ENCODE measurements around the gene STBD1. TPM values are rescaled to one million over a fixed set of nuclear protein-coding genes. Genes with fewer than 3 reads are reported as not detected.

STBD1 gene
- total and polyA plus RNA-seq, 9 of the 15 experiments (the other 6 are each of a cell fraction or from before 2014, with no cell fraction given) = 0.08 to 0.64 (median 0.27) TPM; not detected in 2

- Histone ChIP-seq H3K27me3 (ENCODE audit: control insufficient read depth in 2 of 2, insufficient read depth in 2 of 2, low read length in 2 of 2) (no peaks in the 10 kb centered on the region), H3K27ac (ENCODE audit: extremely low read depth, low read depth, low read length) (no peak overlapping the region), H3K4me2 (ENCODE audit: insufficient read depth, low read length) (no peak overlapping the region), H2AFZ (ENCODE audit: low read depth, low read length) (no peak overlapping the region), H3K9me1 (ENCODE audit: control insufficient read depth, insufficient read depth, low read length) (no peaks in the 10 kb centered on the region), H3K79me2 (ENCODE audit: control insufficient read depth, insufficient read depth, low read length) (no peaks in the 10 kb centered on the region), H3K36me3 (ENCODE audit: control insufficient read depth, insufficient read depth, low read length) (no peaks in the 10 kb centered on the region; the same call in 2 of the 3 replicates), H3K9ac (ENCODE audit: insufficient read depth in 1 of 2, low read depth in 2 of 2, low read length in 2 of 2) (no peak overlapping the region), H3K4me3 (no peak overlapping the region), H3K4me1 (replicated peaks in 1 of 2; ENCODE audit: control insufficient read depth in 2 of 2, insufficient read depth in 2 of 2, low read length in 2 of 2) (no peaks in the 10 kb centered on the region; a peak in 2 of 5 replicates), H4K20me1 (replicated peaks; ENCODE audit: control insufficient read depth, insufficient read depth, low read length) (no peaks in the 10 kb centered on the region), H3K9me3 (replicated peaks; ENCODE audit: control insufficient read depth, insufficient read depth, low read depth, low read length) (no peaks in the 10 kb centered on the region)
- no peak for ATAC-seq
- ChIA-PET CTCF (ENCODE audit: low intra/inter-chr PET ratio) (no interaction called here), POLR2A (no interaction called here)
- TF ChIP-seq CBX1 (IDR thresholded peaks at IDR 0.05; ENCODE audit: low read depth) = no peak
- TF ChIP-seq MAFG (tag; conservative IDR thresholded peaks at IDR 0.05) = no peak
- peak; percentile 46; the same call in 1 of the 2 replicates for TF ChIP-seq VEZF1 (CRISPR knock-in tag; IDR thresholded peaks at IDR 0.05)
- TF ChIP-seq CEBPB (tag; IDR thresholded peaks at IDR 0.05) = peak; percentile 49; the same call in 1 of the 2 replicates
- TF ChIP-seq GATAD2B (IDR thresholded peaks at IDR 0.05; ENCODE audit: borderline replicate concordance) = no peak
- TF ChIP-seq MCM5 (IDR thresholded peaks at IDR 0.05; ENCODE audit: low read depth) = no peak
- TF ChIP-seq GTF2A2 (tag; IDR thresholded peaks at IDR 0.05) = no peak
- TF ChIP-seq KDM5B (IDR thresholded peaks at IDR 0.05; ENCODE audit: insufficient replicate concordance, low read depth, low read length) = no peak
- TF ChIP-seq, protein P1, sequence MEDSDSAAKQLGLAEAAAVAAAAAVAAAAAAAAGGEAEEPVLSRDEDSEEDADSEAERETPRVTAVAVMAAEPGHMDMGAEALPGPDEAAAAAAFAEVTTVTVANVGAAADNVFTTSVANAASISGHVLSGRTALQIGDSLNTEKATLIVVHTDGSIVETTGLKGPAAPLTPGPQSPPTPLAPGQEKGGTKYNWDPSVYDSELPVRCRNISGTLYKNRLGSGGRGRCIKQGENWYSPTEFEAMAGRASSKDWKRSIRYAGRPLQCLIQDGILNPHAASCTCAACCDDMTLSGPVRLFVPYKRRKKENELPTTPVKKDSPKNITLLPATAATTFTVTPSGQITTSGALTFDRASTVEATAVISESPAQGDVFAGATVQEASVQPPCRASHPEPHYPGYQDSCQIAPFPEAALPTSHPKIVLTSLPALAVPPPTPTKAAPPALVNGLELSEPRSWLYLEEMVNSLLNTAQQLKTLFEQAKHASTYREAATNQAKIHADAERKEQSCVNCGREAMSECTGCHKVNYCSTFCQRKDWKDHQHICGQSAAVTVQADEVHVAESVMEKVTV (CRISPR knock-in tag; IDR thresholded peaks at IDR 0.05) = no peak
- no peak for TF ChIP-seq MED1 (CRISPR knock-in tag; IDR thresholded peaks at IDR 0.05; ENCODE audit: borderline replicate concordance)
- no peak for TF ChIP-seq ZC3H8 (IDR thresholded peaks at IDR 0.05)
- TF ChIP-seq, protein P2, sequence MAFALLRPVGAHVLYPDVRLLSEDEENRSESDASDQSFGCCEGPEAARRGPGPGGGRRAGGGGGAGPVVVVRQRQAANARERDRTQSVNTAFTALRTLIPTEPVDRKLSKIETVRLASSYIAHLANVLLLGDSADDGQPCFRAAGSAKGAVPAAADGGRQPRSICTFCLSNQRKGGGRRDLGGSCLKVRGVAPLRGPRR (CRISPR knock-in tag; IDR thresholded peaks at IDR 0.05) = no peak
- no peak for TF ChIP-seq PHF21A (IDR thresholded peaks at IDR 0.05; ENCODE audit: borderline replicate concordance, low read depth)
- TF ChIP-seq RBM34 (IDR thresholded peaks at IDR 0.05; ENCODE audit: borderline replicate concordance, insufficient read depth, low read length) = no peak
- no peak for TF ChIP-seq NCOA2 (IDR thresholded peaks at IDR 0.05; ENCODE audit: partially characterized antibody in 2 of 2)
- no peak for DNase-seq (ENCODE audit: extremely low read depth in 1 of 4, low spot score in 3 of 4)
- WGBS (ENCODE audit: insufficient coverage, low coverage, missing lambda C conversion rate) = 26% methylated on average over 3 of the region's 3 CpGs
- in situ Hi-C loops (cut with MboI) (no loop called here), intact Hi-C loops (cut with micrococcal nuclease) (no loop called here)
- FAIRE-seq = no peak
- no TSS peak for BruUV-seq (replicated peaks)
These were observed 30.9 kb upstream of the STBD1 start for GRCh38 chr4:76275486-76276124.
